HepG2 (cell line): Measurements from ENCODE around the gene NDUFB3. TPM values are rescaled to one million over a fixed set of nuclear protein-coding genes. Genes with fewer than 3 reads are reported as not detected.

Experiments used
- ETV6 ChIP-seq: sonication (generic); formaldehyde crosslinking; conservative IDR thresholded peaks from 2 replicates; pipeline ENCODE4 v1.4.0; 2020; ENCODE audit warnings: missing genetic modification reagents
- HDAC2 ChIP-seq: sonication (generic); formaldehyde crosslinking; IDR thresholded peaks from 2 replicates; pipeline ENCODE4 v1.4.0; 2020; ENCODE audit warnings: missing genetic modification reagents
- KAT2B ChIP-seq: fragments of 150-350 bp; IDR thresholded peaks from 2 replicates; pipeline ENCODE4 v1.6.1; 2014; ENCODE audit warnings: low read depth, low read length, borderline replicate concordance
- LCORL ChIP-seq, 2 experiments: fragments of 450-650 bp in 1 of 2; sonication (generic) in 1 of 2; formaldehyde crosslinking in 1 of 2; IDR thresholded peaks; 2 replicates each; pipeline versions ENCODE4 v1.5.0 to v1.6.1; 2017 to 2020; ENCODE audit warnings: antibody characterized with exemption in 1 of 2, missing genetic modification reagents in 1 of 2
- POLR2G ChIP-seq: fragments of 200-400 bp; formaldehyde crosslinking; IDR thresholded peaks from 2 replicates; pipeline ENCODE4 v1.6.1; 2018; ENCODE audit warnings: mild to moderate bottlenecking, low read depth, low read length, moderate library complexity
- RARA ChIP-seq: IDR thresholded peaks from 2 replicates; pipeline ENCODE4 v1.6.1; 2016; ENCODE audit warnings: missing genetic modification reagents, missing compliant biosample characterization
- TBX2 ChIP-seq: sonication (generic); formaldehyde crosslinking; IDR thresholded peaks from 2 replicates; pipeline ENCODE4 v1.5.0; 2020; ENCODE audit warnings: missing genetic modification reagents, mild to moderate bottlenecking, borderline replicate concordance
- TCF7L2 ChIP-seq: IDR thresholded peaks from 2 replicates; pipeline ENCODE4 v1.6.1; 2011; ENCODE audit warnings: mild to moderate bottlenecking, low read depth, low read length, moderate library complexity
- ZNF160 ChIP-seq: sonication (generic); formaldehyde crosslinking; IDR thresholded peaks from 2 replicates; pipeline ENCODE4 v1.8.0; 2022; ENCODE audit warnings: mild to moderate bottlenecking, inconsistent platforms, missing genetic modification reagents
- ZNF343 ChIP-seq: sonication (generic); formaldehyde crosslinking; IDR thresholded peaks from 2 replicates; pipeline ENCODE4 v1.4.0; 2020; ENCODE audit warnings: mild to moderate bottlenecking, missing genetic modification reagents
- ZNF577 ChIP-seq: sonication (generic); formaldehyde crosslinking; IDR thresholded peaks from 2 replicates; pipeline ENCODE4 v1.4.0; 2020; ENCODE audit warnings: mild to moderate bottlenecking, low read depth, missing genetic modification reagents, borderline replicate concordance
- ZNF644 ChIP-seq: IDR thresholded peaks from 2 replicates; pipeline ENCODE4 v1.6.1; 2016; ENCODE audit warnings: low read depth
- ZNF749 ChIP-seq: sonication (generic); formaldehyde crosslinking; IDR thresholded peaks from 2 replicates; pipeline ENCODE4 v1.8.0; 2022; ENCODE audit warnings: mild to moderate bottlenecking, missing genetic modification reagents, moderate library complexity, borderline replicate concordance
- polyA plus RNA-seq, 8 experiments: library from polyadenylated mRNA; depleted of rRNA in 3 of 8; stranded (reverse) in 7 of 8; unstranded in 1 of 8; fragments of >200 nt; fragmentation: Illumina TruSeq in 4 of 8; extraction: Trizol in 4 of 8; gene quantifications; 2 replicates each; pipeline versions ENCODE4 v1.2.1 to v1.2.3, GENCODE V29; 2011 to 2016; ENCODE audit warnings: low read depth in 4 of 8, missing spikeins in 1 of 8, mixed read lengths in 1 of 8; ENCODE audit not compliant: insufficient read depth in 1 of 8
- total RNA-seq, 5 experiments: library from RNA; depleted of rRNA; stranded (reverse); fragments of >200 nt; fragmentation: Illumina TruSeq; extraction: Trizol; gene quantifications; 2 replicates each; pipeline ENCODE4 v1.2.3, GENCODE V29; 2016; ENCODE audit warnings: low read depth in 1 of 5
- TF ChIP-seq, protein P1 (sequence below): sonication (generic); formaldehyde crosslinking; IDR thresholded peaks from 2 replicates; pipeline ENCODE4 v1.5.1; 2020; ENCODE audit warnings: missing genetic modification reagents, mild to moderate bottlenecking, borderline replicate concordance
- TF ChIP-seq, protein P2 (sequence below): sonication (generic); formaldehyde crosslinking; IDR thresholded peaks from 2 replicates; pipeline ENCODE4 v1.5.0; 2020; ENCODE audit warnings: missing genetic modification reagents, mild to moderate bottlenecking, borderline replicate concordance
- TF ChIP-seq, protein P3 (sequence below): sonication (generic); formaldehyde crosslinking; IDR thresholded peaks from 2 replicates; pipeline ENCODE4 v1.4.0; 2020; ENCODE audit warnings: missing genetic modification reagents
- TF ChIP-seq, protein P4 (sequence below): IDR thresholded peaks from 2 replicates; pipeline ENCODE4 v1.6.1; 2018; ENCODE audit warnings: missing genetic modification reagents, mild to moderate bottlenecking, missing compliant biosample characterization
- TF ChIP-seq, protein P5 (sequence below): sonication (generic); formaldehyde crosslinking; IDR thresholded peaks from 2 replicates; pipeline ENCODE4 v1.4.0; 2020; ENCODE audit warnings: missing genetic modification reagents
- TF ChIP-seq, protein P6 (sequence below): sonication (generic); formaldehyde crosslinking; IDR thresholded peaks from 2 replicates; pipeline ENCODE4 v1.8.0; 2022; ENCODE audit warnings: low read depth, missing genetic modification reagents

NDUFB3 gene
- total and polyA plus RNA-seq, 2 of the 13 experiments (the other 11 are each of a cell fraction or from before 2014, with no cell fraction given) = 50.7 to 159 TPM

DNA sequence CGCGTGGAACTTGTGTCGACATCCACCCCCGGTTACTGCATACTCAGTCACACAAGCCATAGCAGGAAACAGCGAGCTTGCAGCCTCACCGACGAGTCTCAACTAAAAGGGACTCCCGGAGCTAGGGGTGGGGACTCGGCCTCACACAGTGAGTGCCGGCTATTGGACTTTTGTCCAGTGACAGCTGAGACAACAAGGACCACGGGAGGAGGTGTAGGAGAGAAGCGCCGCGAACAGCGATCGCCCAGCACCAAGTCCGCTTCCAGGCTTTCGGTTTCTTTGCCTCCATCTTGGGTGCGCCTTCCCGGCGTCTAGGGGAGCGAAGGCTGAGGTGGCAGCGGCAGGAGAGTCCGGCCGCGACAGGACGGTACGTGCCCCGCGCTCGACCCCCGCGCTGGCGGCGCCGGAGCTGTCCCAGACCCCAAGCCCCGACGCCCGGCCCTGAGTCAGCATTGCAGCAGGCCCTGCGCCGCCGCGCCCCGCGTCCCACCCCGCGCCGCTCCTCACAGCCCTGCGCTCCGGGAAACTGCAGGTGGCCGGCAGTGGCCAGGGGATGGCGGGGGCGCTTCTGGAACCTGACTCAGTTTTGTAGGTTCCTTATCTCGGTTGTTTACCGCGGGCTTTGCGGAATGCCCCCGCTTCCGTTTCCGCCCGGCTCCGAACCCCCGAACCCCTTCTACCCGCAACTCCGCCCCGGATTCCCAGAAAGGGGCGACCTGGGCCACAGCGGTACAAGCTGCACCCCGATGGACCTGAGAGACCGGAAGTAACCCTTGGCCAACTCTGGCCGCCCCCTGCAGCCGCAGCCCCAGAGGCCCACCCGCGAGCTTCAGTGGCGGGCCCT is 44.5 kb downstream of the NDUFB3 start, which contains the start of gene CFLAR (continued):
- TF ChIP-seq, protein P1, sequence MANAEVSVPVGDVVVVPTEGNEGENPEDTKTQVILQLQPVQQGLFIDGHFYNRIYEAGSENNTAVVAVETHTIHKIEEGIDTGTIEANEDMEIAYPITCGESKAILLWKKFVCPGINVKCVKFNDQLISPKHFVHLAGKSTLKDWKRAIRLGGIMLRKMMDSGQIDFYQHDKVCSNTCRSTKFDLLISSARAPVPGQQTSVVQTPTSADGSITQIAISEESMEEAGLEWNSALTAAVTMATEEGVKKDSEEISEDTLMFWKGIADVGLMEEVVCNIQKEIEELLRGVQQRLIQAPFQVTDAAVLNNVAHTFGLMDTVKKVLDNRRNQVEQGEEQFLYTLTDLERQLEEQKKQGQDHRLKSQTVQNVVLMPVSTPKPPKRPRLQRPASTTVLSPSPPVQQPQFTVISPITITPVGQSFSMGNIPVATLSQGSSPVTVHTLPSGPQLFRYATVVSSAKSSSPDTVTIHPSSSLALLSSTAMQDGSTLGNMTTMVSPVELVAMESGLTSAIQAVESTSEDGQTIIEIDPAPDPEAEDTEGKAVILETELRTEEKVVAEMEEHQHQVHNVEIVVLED (CRISPR knock-in tag) = peak; percentile 37; the same call in 1 of the 2 replicates
- TF ChIP-seq TCF7L2 (no peak), ZNF749 (CRISPR knock-in tag) (peak; percentile 61; the same call in 1 of the 2 replicates), POLR2G (peak; percentile 76), RARA (CRISPR knock-in tag) (peak; percentile 43), ZNF644 (CRISPR knock-in tag) (no peak), ZNF343 (CRISPR knock-in tag) (peak; percentile 90), LCORL (IDR thresholded peaks at IDR 0.05) (no peak), LCORL (CRISPR knock-in tag; IDR thresholded peaks at IDR 0.05) (0 out of 2 replicates have a peak, but pooled peaks have one; percentile 23), KAT2B (no peak), TBX2 (CRISPR knock-in tag) (peak; percentile 84), ZNF577 (CRISPR knock-in tag) (no peak; the same call in 1 of the 2 replicates), HDAC2 (peak; percentile 61; the same call in 1 of the 2 replicates), ETV6 (CRISPR knock-in tag) (peak; percentile 54; the same call in 1 of the 2 replicates), ZNF160 (CRISPR knock-in tag) (peak; percentile 62; the same call in 1 of the 2 replicates)
- TF ChIP-seq, protein P2, sequence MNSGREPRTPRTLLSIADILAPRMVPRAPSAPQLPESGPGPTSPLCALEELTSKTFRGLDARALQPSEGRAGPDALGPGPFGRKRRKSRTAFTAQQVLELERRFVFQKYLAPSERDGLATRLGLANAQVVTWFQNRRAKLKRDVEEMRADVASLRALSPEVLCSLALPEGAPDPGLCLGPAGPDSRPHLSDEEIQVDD (CRISPR knock-in tag) = no peak
- TF ChIP-seq, protein P3, sequence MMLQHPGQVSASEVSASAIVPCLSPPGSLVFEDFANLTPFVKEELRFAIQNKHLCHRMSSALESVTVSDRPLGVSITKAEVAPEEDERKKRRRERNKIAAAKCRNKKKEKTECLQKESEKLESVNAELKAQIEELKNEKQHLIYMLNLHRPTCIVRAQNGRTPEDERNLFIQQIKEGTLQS = 0 out of 2 replicates have a peak, but pooled peaks have one; percentile 17
- TF ChIP-seq, protein P4, sequence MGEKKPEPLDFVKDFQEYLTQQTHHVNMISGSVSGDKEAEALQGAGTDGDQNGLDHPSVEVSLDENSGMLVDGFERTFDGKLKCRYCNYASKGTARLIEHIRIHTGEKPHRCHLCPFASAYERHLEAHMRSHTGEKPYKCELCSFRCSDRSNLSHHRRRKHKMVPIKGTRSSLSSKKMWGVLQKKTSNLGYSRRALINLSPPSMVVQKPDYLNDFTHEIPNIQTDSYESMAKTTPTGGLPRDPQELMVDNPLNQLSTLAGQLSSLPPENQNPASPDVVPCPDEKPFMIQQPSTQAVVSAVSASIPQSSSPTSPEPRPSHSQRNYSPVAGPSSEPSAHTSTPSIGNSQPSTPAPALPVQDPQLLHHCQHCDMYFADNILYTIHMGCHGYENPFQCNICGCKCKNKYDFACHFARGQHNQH (CRISPR knock-in tag) = peak; percentile 26; the same call in 1 of the 2 replicates
- TF ChIP-seq, protein P5, sequence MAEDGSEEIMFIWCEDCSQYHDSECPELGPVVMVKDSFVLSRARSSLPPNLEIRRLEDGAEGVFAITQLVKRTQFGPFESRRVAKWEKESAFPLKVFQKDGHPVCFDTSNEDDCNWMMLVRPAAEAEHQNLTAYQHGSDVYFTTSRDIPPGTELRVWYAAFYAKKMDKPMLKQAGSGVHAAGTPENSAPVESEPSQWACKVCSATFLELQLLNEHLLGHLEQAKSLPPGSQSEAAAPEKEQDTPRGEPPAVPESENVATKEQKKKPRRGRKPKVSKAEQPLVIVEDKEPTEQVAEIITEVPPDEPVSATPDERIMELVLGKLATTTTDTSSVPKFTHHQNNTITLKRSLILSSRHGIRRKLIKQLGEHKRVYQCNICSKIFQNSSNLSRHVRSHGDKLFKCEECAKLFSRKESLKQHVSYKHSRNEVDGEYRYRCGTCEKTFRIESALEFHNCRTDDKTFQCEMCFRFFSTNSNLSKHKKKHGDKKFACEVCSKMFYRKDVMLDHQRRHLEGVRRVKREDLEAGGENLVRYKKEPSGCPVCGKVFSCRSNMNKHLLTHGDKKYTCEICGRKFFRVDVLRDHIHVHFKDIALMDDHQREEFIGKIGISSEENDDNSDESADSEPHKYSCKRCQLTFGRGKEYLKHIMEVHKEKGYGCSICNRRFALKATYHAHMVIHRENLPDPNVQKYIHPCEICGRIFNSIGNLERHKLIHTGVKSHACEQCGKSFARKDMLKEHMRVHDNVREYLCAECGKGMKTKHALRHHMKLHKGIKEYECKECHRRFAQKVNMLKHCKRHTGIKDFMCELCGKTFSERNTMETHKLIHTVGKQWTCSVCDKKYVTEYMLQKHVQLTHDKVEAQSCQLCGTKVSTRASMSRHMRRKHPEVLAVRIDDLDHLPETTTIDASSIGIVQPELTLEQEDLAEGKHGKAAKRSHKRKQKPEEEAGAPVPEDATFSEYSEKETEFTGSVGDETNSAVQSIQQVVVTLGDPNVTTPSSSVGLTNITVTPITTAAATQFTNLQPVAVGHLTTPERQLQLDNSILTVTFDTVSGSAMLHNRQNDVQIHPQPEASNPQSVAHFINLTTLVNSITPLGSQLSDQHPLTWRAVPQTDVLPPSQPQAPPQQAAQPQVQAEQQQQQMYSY (CRISPR knock-in tag) = peak; percentile 93
- TF ChIP-seq, protein P6, sequence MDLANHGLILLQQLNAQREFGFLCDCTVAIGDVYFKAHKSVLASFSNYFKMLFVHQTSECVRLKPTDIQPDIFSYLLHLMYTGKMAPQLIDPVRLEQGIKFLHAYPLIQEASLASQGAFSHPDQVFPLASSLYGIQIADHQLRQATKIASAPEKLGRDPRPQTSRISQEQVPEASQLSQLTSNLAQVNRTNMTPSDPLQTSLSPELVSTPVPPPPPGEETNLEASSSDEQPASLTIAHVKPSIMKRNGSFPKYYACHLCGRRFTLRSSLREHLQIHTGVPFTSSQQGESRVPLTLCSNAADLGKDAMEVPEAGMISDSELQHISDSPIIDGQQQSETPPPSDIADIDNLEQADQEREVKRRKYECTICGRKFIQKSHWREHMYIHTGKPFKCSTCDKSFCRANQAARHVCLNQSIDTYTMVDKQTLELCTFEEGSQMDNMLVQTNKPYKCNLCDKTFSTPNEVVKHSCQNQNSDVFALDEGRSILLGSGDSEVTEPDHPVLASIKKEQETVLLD (CRISPR knock-in tag) = no peak; the same call in 1 of the 2 replicates
